Subcutaneous adipose tissue (tissue), 4 donors: ENCODE data around the gene PLA2G2D. TPM values are rescaled to one million over a fixed set of nuclear protein-coding genes. Genes with fewer than 3 reads are reported as not detected.

ENCODE experiments used
- CTCF ChIP-seq: fragments of 450-650 bp; IDR thresholded peaks from one replicate; pipeline ENCODE4 v1.5.1; 2016; ENCODE audit warnings: low read depth, mild to moderate bottlenecking, control low read depth, antibody characterized with exemption, moderate library complexity
- total RNA-seq, 4 donors: library from RNA; depleted of rRNA; stranded (reverse); fragments of >200 nt; gene quantifications; one replicate each; pipeline ENCODE4 v1.1.0, GENCODE V29; 2016

PLA2G2D gene
- total RNA-seq, 4 donors from 2014 or later: 0.17 TPM; not detected in 3

GRCh38 chr1:20069874-20070273 is 49.5 kb downstream of the PLA2G2D start, which contains the start of gene PLA2G5:
TSS of gene PLA2G5 (plus strand) at chr1:20070194. CDS start at chr1:20084831, 14,637 bp downstream.
- no peak for TF ChIP-seq CTCF

GRCh38 chr1:20068722-20069121 is 50.6 kb downstream of the PLA2G2D start:
- TF ChIP-seq CTCF: no peak

GRCh38 chr1:20063861-20064292 is 55.5 kb downstream of the PLA2G2D start:
- TF ChIP-seq CTCF: no peak

Other genes with a start within 250 kb of the PLA2G2D start
- 1 to 10 TPM; 3.9 to 7.3 (median 5.9) TPM for gene OTUD3, start 237.1 kb downstream of the PLA2G2D start, total RNA-seq
- gene PLA2G2E, start 195.9 kb downstream of the PLA2G2D start, total RNA-seq: not detected
- gene PLA2G2A, start 139.9 kb downstream of the PLA2G2D start, total RNA-seq: 1,000 to 10,000 TPM in 2 of 4 donors, 100 to 1,000 TPM in 2; 214 to 1,021 (median 701) TPM
- 1 to 10 TPM; 2.9 to 5.5 (median 4.0) TPM for gene PLA2G5, start 49.3 kb downstream of the PLA2G2D start, total RNA-seq
- gene PLA2G2F, start 19.8 kb upstream of the PLA2G2D start, total RNA-seq: not detected
- gene UBXN10, start 66.6 kb upstream of the PLA2G2D start, total RNA-seq: under 1 TPM; 0.16 to 0.68 (median 0.52) TPM
- not detected for gene PLA2G2C, start 67.0 kb upstream of the PLA2G2D start, total RNA-seq
- gene VWA5B1, start 171.3 kb upstream of the PLA2G2D start, total RNA-seq: not detected